IMR-90 (cell line): Measurements from ENCODE around the gene ACOX2.

ENCODE experiments used
- BHLHE40 ChIP-seq: fragments of 150-350 bp; IDR thresholded peaks from 2 replicates; pipeline ENCODE4 v1.6.1; 2016; ENCODE audit warnings: mild to moderate bottlenecking, low read depth, low read length
- CHD1 ChIP-seq: IDR thresholded peaks from 2 replicates; pipeline ENCODE4 v1.6.1; 2012; ENCODE audit warnings: low read depth, low read length, improper control_type of control experiment
- MAFK ChIP-seq: IDR thresholded peaks from 2 replicates; pipeline ENCODE4 v1.6.1; 2012; ENCODE audit warnings: low read depth, low read length, improper control_type of control experiment
- POLR2A ChIP-seq: IDR thresholded peaks from 2 replicates; pipeline ENCODE4 v1.6.1; 2012; ENCODE audit warnings: mild to moderate bottlenecking, low read depth, low read length
- RAD21 ChIP-seq: IDR thresholded peaks from 2 replicates; pipeline ENCODE4 v1.6.1; 2012; ENCODE audit warnings: low read length, improper control_type of control experiment
- SMC3 ChIP-seq: fragments of 150-350 bp; IDR thresholded peaks from 2 replicates; pipeline ENCODE4 v1.6.1; 2016; ENCODE audit warnings: low read depth, mild to moderate bottlenecking, antibody characterized with exemption, low read length, moderate library complexity
- TF ChIP-seq, protein P1 (sequence below): conservative IDR thresholded peaks from 2 replicates; pipeline ENCODE4 v1.5.1; 2012; ENCODE audit warnings: mild to moderate bottlenecking, low read depth, low read length, improper control_type of control experiment
- TF ChIP-seq, protein P2 (sequence below): fragments of 150-350 bp; IDR thresholded peaks from 2 replicates; pipeline ENCODE4 v1.6.1; 2017; ENCODE audit warnings: mild to moderate bottlenecking, antibody characterized with exemption, low read length, low read depth

DNA sequence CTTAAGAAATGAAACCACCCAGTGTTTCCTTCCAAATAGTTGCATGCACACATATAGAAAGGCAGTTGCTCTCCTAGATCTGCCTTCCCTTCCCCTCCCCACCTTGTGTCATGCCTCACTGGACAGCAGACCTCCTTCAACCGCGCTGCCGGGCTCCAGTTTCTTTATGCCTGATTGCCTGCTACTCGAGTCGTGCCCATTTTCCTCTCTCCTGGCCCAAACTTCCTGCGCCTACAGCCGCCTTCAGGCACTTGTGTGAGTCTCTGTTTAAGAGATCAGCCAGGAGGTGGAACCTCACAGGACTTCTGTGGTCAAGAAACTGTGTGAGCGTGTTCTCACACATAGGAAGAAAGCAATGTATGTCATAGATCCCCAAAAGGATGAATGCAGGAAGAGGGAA, 49.0 kb upstream of the ACOX2 start:
- TF ChIP-seq, protein P1, sequence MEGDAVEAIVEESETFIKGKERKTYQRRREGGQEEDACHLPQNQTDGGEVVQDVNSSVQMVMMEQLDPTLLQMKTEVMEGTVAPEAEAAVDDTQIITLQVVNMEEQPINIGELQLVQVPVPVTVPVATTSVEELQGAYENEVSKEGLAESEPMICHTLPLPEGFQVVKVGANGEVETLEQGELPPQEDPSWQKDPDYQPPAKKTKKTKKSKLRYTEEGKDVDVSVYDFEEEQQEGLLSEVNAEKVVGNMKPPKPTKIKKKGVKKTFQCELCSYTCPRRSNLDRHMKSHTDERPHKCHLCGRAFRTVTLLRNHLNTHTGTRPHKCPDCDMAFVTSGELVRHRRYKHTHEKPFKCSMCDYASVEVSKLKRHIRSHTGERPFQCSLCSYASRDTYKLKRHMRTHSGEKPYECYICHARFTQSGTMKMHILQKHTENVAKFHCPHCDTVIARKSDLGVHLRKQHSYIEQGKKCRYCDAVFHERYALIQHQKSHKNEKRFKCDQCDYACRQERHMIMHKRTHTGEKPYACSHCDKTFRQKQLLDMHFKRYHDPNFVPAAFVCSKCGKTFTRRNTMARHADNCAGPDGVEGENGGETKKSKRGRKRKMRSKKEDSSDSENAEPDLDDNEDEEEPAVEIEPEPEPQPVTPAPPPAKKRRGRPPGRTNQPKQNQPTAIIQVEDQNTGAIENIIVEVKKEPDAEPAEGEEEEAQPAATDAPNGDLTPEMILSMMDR, result no peak
- TF ChIP-seq RAD21 (no peak), SMC3 (no peak), POLR2A (no peak), CHD1 (no peak), BHLHE40 (no peak), MAFK (no peak)
- TF ChIP-seq, protein P2, sequence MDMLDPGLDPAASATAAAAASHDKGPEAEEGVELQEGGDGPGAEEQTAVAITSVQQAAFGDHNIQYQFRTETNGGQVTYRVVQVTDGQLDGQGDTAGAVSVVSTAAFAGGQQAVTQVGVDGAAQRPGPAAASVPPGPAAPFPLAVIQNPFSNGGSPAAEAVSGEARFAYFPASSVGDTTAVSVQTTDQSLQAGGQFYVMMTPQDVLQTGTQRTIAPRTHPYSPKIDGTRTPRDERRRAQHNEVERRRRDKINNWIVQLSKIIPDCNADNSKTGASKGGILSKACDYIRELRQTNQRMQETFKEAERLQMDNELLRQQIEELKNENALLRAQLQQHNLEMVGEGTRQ, result no peak
